Left ventricle myocardium inferior (tissue), 1 donor: Measurements from ENCODE around the gene INSL4. TPM values are rescaled to one million over a fixed set of nuclear protein-coding genes. Genes with fewer than 3 reads are reported as not detected.

Experiments
- DNase-seq: peaks from one replicate; pipeline ENCODE4 v3.0.0-alpha.2; 2020
- H3K27ac ChIP-seq: fragments of 200-600 bp; replicated peaks from 2 replicates; pipeline ENCODE4 v1.8.0; 2021
- H3K27me3 ChIP-seq: fragments of 200-600 bp; 2 replicates; pipeline ENCODE4 v1.8.0; 2021; ENCODE audit warnings: low read depth
- H3K36me3 ChIP-seq: fragments of 200-600 bp; 2 replicates; pipeline ENCODE4 v1.8.0; 2021
- H3K4me1 ChIP-seq: fragments of 200-600 bp; 2 replicates; pipeline ENCODE4 v1.8.0; 2021
- H3K4me3 ChIP-seq: fragments of 200-600 bp; 2 replicates; pipeline ENCODE4 v1.8.0; 2021; ENCODE audit warnings: mild to moderate bottlenecking, moderate library complexity
- H3K9me3 ChIP-seq: fragments of 200-600 bp; replicated peaks from 2 replicates; pipeline ENCODE4 v1.8.0; 2021
- intact Hi-C: fragments of 100-400 bp; cut with micrococcal nuclease; formaldehyde crosslinking; loops from one replicate; pipeline ENCODE4 v1.11.0; 2022
- total RNA-seq: library from RNA; stranded (reverse); fragmentation: NEBNext Ultra II Directional; extraction: Animal tissue kit (Norgen Biotek cat#: 25700); gene quantifications from one replicate; pipeline ENCODE4 v1.2.1, GENCODE V29; 2021
- TF ChIP-seq, protein P1 (sequence below): fragments of 200-600 bp; IDR thresholded peaks from 2 replicates; pipeline ENCODE4 v1.8.0; 2021; ENCODE audit warnings: antibody characterized with exemption, mild to moderate bottlenecking, borderline replicate concordance
- donor health status: DM: no; HTN: yes; CAD: no; lungs with severe emphysema.

The INSL4 gene
- total RNA-seq, 1 donor from 2014 or later = not detected

DNA sequence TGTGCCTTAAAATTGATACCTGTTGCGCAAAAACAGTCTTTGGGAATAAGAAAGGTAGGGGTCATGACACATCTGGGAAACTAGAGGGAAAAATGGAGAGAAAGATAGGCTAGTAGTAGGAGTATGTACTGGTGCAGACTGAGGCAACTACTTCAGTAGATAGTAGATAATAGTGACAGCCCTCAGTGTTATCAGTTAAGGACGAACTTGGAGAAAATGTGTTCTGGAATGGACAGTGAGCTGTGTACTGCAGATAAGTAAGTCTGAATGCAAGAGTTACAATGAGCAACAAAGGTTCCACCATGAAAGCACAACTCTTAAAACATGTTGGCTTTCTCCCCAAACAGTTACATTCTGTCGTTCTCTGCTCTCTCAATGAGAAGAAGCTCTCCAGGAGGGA lies 39.2 kb upstream of the INSL4 start:
- Histone ChIP-seq H3K27me3 (peaks cover 11% of the 10 kb centered on the region), H3K9me3 (no peaks in the 10 kb centered on the region), H3K4me3 (no peak overlapping the region), H3K27ac (no peak overlapping the region), H3K36me3 (no peaks in the 10 kb centered on the region), H3K4me1 (no peaks in the 10 kb centered on the region)
- no peak for DNase-seq
- intact Hi-C loops = no loop called here
- TF ChIP-seq, protein P1, sequence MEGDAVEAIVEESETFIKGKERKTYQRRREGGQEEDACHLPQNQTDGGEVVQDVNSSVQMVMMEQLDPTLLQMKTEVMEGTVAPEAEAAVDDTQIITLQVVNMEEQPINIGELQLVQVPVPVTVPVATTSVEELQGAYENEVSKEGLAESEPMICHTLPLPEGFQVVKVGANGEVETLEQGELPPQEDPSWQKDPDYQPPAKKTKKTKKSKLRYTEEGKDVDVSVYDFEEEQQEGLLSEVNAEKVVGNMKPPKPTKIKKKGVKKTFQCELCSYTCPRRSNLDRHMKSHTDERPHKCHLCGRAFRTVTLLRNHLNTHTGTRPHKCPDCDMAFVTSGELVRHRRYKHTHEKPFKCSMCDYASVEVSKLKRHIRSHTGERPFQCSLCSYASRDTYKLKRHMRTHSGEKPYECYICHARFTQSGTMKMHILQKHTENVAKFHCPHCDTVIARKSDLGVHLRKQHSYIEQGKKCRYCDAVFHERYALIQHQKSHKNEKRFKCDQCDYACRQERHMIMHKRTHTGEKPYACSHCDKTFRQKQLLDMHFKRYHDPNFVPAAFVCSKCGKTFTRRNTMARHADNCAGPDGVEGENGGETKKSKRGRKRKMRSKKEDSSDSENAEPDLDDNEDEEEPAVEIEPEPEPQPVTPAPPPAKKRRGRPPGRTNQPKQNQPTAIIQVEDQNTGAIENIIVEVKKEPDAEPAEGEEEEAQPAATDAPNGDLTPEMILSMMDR = no peak

DNA sequence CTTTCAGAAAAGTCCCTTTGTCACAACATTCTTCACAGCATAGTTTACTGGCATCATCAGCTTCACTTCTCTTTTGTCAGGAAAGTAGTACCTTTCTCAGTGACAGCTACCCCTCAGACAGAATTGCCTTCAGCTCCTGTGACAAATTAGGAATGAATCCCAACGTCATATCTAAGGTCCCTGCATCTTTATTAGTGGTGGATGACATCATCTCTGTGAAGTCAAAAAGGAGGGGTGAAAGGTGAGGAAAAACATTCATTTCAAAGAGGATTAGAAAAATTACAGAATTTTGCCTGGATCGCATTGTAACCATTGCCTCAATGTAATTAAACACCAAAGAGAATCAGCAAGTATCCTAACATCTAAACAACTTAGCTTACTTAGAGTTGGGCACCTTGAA lies 37.9 kb upstream of the INSL4 start:
- no peak for DNase-seq
- no peak overlapping the region for H3K4me3 ChIP-seq
- H3K9me3 ChIP-seq = peaks cover 8% of the 10 kb centered on the region
- intact Hi-C loops = no loop called here
- peaks cover 9% of the 10 kb centered on the region for H3K27me3 ChIP-seq
- no peaks in the 10 kb centered on the region for H3K4me1 ChIP-seq
- no peak overlapping the region for H3K27ac ChIP-seq
- no peaks in the 10 kb centered on the region for H3K36me3 ChIP-seq
- TF ChIP-seq, protein P1 = no peak

DNA sequence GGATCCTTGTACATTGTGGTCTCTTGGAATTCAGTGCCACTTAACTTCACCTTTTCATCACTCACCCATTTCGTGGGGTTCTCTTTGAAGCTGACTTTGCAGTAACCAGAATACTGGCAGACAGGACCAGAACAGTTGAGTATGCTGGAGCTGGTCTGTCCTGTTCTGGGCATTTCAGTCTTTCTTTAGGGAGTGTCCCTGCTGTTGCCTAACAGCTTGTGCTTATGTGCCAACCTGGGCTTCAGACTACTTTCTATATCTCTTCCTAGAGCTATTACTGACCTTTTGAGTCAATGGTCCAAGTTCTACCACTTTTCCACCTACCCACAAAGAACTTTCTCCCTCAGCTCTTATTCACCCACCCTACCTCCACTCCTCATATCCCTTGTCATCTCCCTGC lies 35.8 kb upstream of the INSL4 start:
- no peaks in the 10 kb centered on the region for H3K4me1 ChIP-seq
- TF ChIP-seq, protein P1 = no peak
- H3K27ac ChIP-seq = no peak overlapping the region
- H3K4me3 ChIP-seq = no peak overlapping the region
- no peak for DNase-seq
- H3K36me3 ChIP-seq = no peaks in the 10 kb centered on the region
- intact Hi-C loops = no loop called here
- peaks cover 5% of the 10 kb centered on the region for H3K27me3 ChIP-seq
- H3K9me3 ChIP-seq = peaks cover 11% of the 10 kb centered on the region

DNA sequence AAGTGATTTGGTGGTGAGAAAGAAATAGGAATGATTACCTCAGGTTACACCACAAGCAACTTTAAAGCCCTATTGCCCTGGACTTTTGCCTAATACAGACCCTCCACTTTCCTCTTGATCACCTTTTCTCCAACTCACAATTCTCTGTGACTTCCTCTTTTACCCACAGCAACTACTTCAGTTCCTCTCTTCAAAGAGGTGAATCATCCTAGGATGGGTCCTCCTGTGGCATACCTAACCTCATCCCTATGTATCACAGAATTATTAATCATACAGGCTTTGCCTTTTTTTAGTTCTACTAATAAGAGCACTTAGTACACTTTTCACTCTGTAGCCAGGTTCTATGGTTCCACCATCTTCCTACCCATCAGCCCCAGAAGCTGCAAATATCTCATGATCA lies 26.1 kb upstream of the INSL4 start:
- Histone ChIP-seq H3K36me3 (no peaks in the 10 kb centered on the region), H3K4me3 (no peak overlapping the region), H3K27ac (no peak overlapping the region), H3K9me3 (peaks cover 4% of the 10 kb centered on the region), H3K4me1 (no peaks in the 10 kb centered on the region), H3K27me3 (peaks cover 10% of the 10 kb centered on the region)
- intact Hi-C loops = no loop called here
- no peak for DNase-seq
- TF ChIP-seq, protein P1 = no peak

DNA sequence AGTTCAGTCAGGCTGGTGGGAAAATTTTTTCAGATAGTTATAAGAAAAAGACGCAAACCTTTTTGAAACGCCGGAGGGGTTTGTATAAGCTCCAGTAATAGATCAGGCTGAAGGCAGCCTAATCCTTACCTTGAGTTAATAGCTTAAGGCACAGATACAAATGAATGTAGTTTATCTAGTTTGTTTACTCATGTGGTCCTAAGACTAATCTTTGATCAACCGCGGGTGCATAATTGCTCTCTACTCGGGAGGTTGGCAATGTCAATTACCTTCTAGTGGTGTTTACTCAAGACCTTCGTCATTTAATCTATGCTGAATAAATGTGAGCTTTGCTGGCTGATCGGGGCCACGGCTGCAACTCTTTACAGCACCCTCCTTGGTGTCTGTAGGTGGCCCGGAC lies 665 bp upstream of the INSL4 start:
- Histone ChIP-seq H3K36me3 (no peaks in the 10 kb centered on the region), H3K27ac (no peak overlapping the region), H3K4me3 (no peak overlapping the region), H3K27me3 (peaks cover 18% of the 10 kb centered on the region), H3K9me3 (no peaks in the 10 kb centered on the region), H3K4me1 (no peaks in the 10 kb centered on the region)
- intact Hi-C loops = no loop called here
- TF ChIP-seq, protein P1 = no peak
- no peak for DNase-seq
